ENCODE measurements around the gene ZNF280A. TPM values are rescaled to one million over a fixed set of nuclear protein-coding genes. Genes with fewer than 3 reads are reported as not detected.

Gene ZNF280A
- total RNA-seq, 3 donors from 2014 or later (not counting 1 experiment from before 2014, with no cell fraction given), result not detected

DNA sequence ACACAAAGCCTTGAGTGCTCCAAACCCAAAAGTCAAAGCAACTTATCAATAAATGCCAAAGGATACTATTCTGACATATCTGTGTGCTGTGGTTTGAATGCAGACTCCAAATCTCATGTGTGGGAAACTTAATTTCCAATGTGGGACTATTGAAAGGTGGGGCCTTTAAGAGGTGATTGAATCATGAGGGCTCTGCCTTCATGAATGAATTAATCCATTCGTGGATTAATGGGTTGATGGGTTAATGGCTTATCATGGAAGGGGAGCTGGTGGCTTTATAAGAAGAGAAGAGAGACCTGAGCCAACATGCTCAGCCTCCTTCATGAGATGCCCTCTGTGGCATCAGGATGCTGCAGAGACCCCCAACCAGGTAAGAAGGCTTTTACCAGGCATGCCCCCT, 16.8 kb upstream of the ZNF280A start:
- Histone ChIP-seq H3K27me3 (ENCODE audit: control insufficient read depth, insufficient read depth, low read length) (no peaks in the 10 kb centered on the region), H3K9me3 (ENCODE audit: control insufficient read depth, insufficient read depth, low read length) (no peaks in the 10 kb centered on the region), H3K27ac (ENCODE audit: low read length) (no peak overlapping the region), H3K36me3 (ENCODE audit: control insufficient read depth, insufficient read depth, low read length) (no peaks in the 10 kb centered on the region), H3K4me1 (ENCODE audit: control insufficient read depth, insufficient read depth, low read length) (no peaks in the 10 kb centered on the region), H3K4me3 (ENCODE audit: low read length) (no peak overlapping the region)
- no peak for DNase-seq
- Mint-ChIP-seq H3K27me3 (ENCODE audit: low read depth in 2 of 2) (peaks cover 7 to 18% of the 10 kb centered on the region in 2 donors), H3K4me3 (no peak overlapping the region), H3K9me3 (no peaks in the 10 kb centered on the region), H3K4me1 (no peaks in the 10 kb centered on the region), H3K27ac (no peak overlapping the region), H3K36me3 (no peaks in the 10 kb centered on the region)
- intact Hi-C loops (cut with micrococcal nuclease), result no loop called here
- WGBS (ENCODE audit: insufficient coverage), result 42% methylated on average over 1 of the region's 1 CpG
- TF ChIP-seq, protein P1, sequence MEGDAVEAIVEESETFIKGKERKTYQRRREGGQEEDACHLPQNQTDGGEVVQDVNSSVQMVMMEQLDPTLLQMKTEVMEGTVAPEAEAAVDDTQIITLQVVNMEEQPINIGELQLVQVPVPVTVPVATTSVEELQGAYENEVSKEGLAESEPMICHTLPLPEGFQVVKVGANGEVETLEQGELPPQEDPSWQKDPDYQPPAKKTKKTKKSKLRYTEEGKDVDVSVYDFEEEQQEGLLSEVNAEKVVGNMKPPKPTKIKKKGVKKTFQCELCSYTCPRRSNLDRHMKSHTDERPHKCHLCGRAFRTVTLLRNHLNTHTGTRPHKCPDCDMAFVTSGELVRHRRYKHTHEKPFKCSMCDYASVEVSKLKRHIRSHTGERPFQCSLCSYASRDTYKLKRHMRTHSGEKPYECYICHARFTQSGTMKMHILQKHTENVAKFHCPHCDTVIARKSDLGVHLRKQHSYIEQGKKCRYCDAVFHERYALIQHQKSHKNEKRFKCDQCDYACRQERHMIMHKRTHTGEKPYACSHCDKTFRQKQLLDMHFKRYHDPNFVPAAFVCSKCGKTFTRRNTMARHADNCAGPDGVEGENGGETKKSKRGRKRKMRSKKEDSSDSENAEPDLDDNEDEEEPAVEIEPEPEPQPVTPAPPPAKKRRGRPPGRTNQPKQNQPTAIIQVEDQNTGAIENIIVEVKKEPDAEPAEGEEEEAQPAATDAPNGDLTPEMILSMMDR (IDR thresholded peaks at IDR 0.05), result no peak
- no peak for ATAC-seq

DNA sequence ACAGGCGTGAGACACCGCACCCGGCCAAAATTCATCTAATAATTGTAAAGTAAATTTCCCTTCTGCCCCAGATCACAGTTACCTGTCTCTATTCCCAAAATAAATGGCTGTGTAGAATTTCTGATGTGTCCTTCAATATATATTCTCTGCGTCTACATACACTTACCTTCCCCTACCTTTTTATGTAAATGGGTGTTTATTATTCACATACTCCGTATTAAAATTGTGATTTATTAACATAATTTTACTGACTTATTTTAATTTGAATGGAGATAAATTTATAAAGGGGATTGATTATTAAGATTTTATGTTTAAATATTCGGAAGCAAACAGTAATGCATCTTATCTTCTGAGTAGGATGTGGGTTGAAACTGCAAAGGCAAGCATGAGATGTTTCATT, 16.4 kb upstream of the ZNF280A start:
- DNase-seq (no peak), ATAC-seq (no peak)
- no peaks in the 10 kb centered on the region for H3K4me1 ChIP-seq (ENCODE audit: control insufficient read depth, insufficient read depth, low read length)
- intact Hi-C loops (cut with micrococcal nuclease), result no loop called here
- no peaks in the 10 kb centered on the region for H3K9me3 ChIP-seq (ENCODE audit: control insufficient read depth, insufficient read depth, low read length)
- no peak overlapping the region for H3K4me3 ChIP-seq (ENCODE audit: low read length)
- no peaks in the 10 kb centered on the region for H3K36me3 Mint-ChIP-seq
- H3K27me3 ChIP-seq (ENCODE audit: control insufficient read depth, insufficient read depth, low read length), result no peaks in the 10 kb centered on the region
- no peak overlapping the region for H3K27ac Mint-ChIP-seq
- 94% methylated on average over 4 of the region's 6 CpGs for WGBS (ENCODE audit: insufficient coverage)
- H3K4me1 Mint-ChIP-seq, result no peaks in the 10 kb centered on the region
- TF ChIP-seq, protein P1 (IDR thresholded peaks at IDR 0.05), result no peak
- no peak overlapping the region for H3K27ac ChIP-seq (ENCODE audit: low read length)
- no peaks in the 10 kb centered on the region for H3K36me3 ChIP-seq (ENCODE audit: control insufficient read depth, insufficient read depth, low read length)
- peaks cover 7 to 18% of the 10 kb centered on the region in 2 donors for H3K27me3 Mint-ChIP-seq (ENCODE audit: low read depth in 2 of 2)
- no peak overlapping the region for H3K4me3 Mint-ChIP-seq
- no peaks in the 10 kb centered on the region for H3K9me3 Mint-ChIP-seq

DNA sequence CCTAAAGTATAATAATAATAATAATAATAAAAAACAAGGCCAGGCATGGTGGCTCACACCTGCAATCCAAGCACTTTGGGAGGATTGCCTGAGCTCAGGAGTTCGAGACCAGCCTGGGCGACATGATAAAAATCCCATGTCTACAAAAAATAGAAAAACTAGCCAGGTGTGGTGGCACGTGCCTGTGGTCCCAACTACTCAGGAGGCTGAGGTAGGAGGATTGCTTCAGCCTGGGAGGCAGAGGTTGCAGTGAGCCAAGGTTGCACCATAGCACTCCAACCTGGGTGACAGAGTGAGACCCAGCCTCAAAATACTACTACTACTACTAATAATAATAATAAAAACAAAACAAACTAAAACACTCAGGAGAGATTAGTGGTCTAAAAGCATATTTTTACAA, 15.6 kb upstream of the ZNF280A start:
- TF ChIP-seq, protein P1 (IDR thresholded peaks at IDR 0.05), result no peak
- Histone ChIP-seq H3K27me3 (ENCODE audit: control insufficient read depth, insufficient read depth, low read length) (no peaks in the 10 kb centered on the region), H3K4me1 (ENCODE audit: control insufficient read depth, insufficient read depth, low read length) (no peaks in the 10 kb centered on the region), H3K27ac (ENCODE audit: low read length) (no peak overlapping the region), H3K36me3 (ENCODE audit: control insufficient read depth, insufficient read depth, low read length) (no peaks in the 10 kb centered on the region), H3K9me3 (ENCODE audit: control insufficient read depth, insufficient read depth, low read length) (no peaks in the 10 kb centered on the region), H3K4me3 (ENCODE audit: low read length) (no peak overlapping the region)
- Mint-ChIP-seq H3K27ac (no peak overlapping the region), H3K36me3 (no peaks in the 10 kb centered on the region), H3K27me3 (ENCODE audit: low read depth in 2 of 2) (peaks cover 7 to 18% of the 10 kb centered on the region in 2 donors), H3K9me3 (no peaks in the 10 kb centered on the region), H3K4me3 (no peak overlapping the region), H3K4me1 (no peaks in the 10 kb centered on the region)
- ATAC-seq, result no peak
- 75% methylated on average over 3 of the region's 3 CpGs for WGBS (ENCODE audit: insufficient coverage)
- intact Hi-C loops (cut with micrococcal nuclease), result no loop called here
- no peak for DNase-seq

DNA sequence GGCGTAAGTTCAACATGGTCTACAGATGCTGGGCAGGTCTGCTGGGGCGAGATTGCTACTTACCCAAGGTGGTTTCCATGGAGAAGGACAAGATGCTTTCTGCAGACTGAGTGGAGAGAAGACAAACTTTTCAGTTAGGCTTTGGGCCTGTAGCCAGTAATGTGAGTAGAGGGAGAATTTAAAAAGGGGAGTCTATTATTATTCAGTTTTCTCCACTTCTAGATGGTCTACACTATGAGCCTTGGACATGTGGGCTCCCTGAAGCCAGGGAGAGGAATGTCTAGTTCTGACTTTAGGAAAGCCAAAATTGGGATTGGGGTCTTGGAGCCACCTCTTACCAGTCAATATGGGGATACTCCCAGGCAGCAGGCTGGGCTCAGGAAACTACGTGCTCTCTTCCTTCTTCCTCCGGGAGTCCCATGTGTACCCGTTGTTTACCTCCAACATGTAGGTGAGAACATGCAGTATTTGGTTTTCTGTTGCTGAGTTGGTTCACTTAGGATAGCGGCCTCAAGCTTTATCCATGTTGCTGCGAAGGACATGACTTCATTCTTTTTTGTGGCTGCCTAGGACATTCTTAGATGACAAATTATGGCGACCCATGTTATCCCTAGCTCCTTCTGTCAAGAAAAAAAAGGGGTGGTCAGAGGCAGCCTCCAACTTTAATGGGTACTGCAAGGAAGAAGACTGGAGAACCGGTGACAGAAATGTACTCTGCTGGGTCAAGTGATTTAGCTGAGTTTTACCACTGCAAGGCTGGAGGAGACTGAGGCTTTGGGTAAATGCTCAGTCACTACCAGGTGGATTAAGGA, 14.7 kb upstream of the ZNF280A start:
- H3K27me3 Mint-ChIP-seq (ENCODE audit: low read depth in 2 of 2), result peaks cover 7 to 18% of the 10 kb centered on the region in 2 donors
- H3K4me3 ChIP-seq (ENCODE audit: low read length), result no peak overlapping the region
- no peak overlapping the region for H3K27ac ChIP-seq (ENCODE audit: low read length)
- no peak for ATAC-seq
- intact Hi-C loops (cut with micrococcal nuclease), result no loop called here
- no peaks in the 10 kb centered on the region for H3K4me1 Mint-ChIP-seq
- TF ChIP-seq, protein P1 (IDR thresholded peaks at IDR 0.05), result no peak
- no peak overlapping the region for H3K4me3 Mint-ChIP-seq
- H3K36me3 ChIP-seq (ENCODE audit: control insufficient read depth, insufficient read depth, low read length), result no peaks in the 10 kb centered on the region
- H3K4me1 ChIP-seq (ENCODE audit: control insufficient read depth, insufficient read depth, low read length), result no peaks in the 10 kb centered on the region
- DNase-seq, result no peak
- 88% methylated on average over 9 of the region's 9 CpGs for WGBS (ENCODE audit: insufficient coverage)
- no peaks in the 10 kb centered on the region for H3K9me3 ChIP-seq (ENCODE audit: control insufficient read depth, insufficient read depth, low read length)
- H3K36me3 Mint-ChIP-seq, result no peaks in the 10 kb centered on the region
- H3K9me3 Mint-ChIP-seq, result no peaks in the 10 kb centered on the region
- H3K27ac Mint-ChIP-seq, result no peak overlapping the region
- H3K27me3 ChIP-seq (ENCODE audit: control insufficient read depth, insufficient read depth, low read length), result no peaks in the 10 kb centered on the region
